ENCODE data around the gene PPARGC1A.

PPARGC1A gene

GRCh38 chr4:23884741-23885140 lies 5.1 kb downstream of the PPARGC1A start:
- H3K27me3 ChIP-seq, result no peaks in the 10 kb centered on the region
- no peak overlapping the region for H3K9ac ChIP-seq
- H3K36me3 ChIP-seq, result no peaks in the 10 kb centered on the region
- H3K27ac ChIP-seq, result no peak overlapping the region
- no peaks in the 10 kb centered on the region for H3K9me3 ChIP-seq (replicated peaks in 1 of 11)
- H3K4me3 ChIP-seq, result no peak overlapping the region
- no peaks in the 10 kb centered on the region for H4K20me1 ChIP-seq
- H3K4me2 ChIP-seq, result no peak overlapping the region
- no peaks in the 10 kb centered on the region; a peak in 1 of 20 replicates for H3K4me1 ChIP-seq
- TF ChIP-seq Cebpa-rat (IDR thresholded peaks at IDR 0.05), result no peak

- TF ChIP-seq Cebpa-rat (IDR thresholded peaks at IDR 0.05), result no peak
- Histone ChIP-seq H3K27me3 (no peaks in the 10 kb centered on the region), H4K20me1 (no peaks in the 10 kb centered on the region), H3K36me3 (no peaks in the 10 kb centered on the region), H3K4me2 (no peak overlapping the region), H3K27ac (no peak overlapping the region), H3K4me1 (no peaks in the 10 kb centered on the region), H3K9me3 (replicated peaks in 1 of 11) (no peaks in the 10 kb centered on the region), H3K4me3 (no peak overlapping the region), H3K9ac (no peak overlapping the region)
These were observed 5.6 kb downstream of the PPARGC1A start for GRCh38 chr4:23884261-23884660.

- no peaks in the 10 kb centered on the region for H4K20me1 ChIP-seq
- no peaks in the 10 kb centered on the region for H3K4me1 ChIP-seq
- H3K4me2 ChIP-seq, result no peak overlapping the region
- H3K36me3 ChIP-seq, result no peaks in the 10 kb centered on the region
- no peak overlapping the region for H3K4me3 ChIP-seq
- no peak overlapping the region for H3K27ac ChIP-seq
- TF ChIP-seq Cebpa-rat (IDR thresholded peaks at IDR 0.05), result no peak
- H3K9ac ChIP-seq, result no peak overlapping the region
- no peaks in the 10 kb centered on the region for H3K9me3 ChIP-seq (replicated peaks in 1 of 11)
- H3K27me3 ChIP-seq, result no peaks in the 10 kb centered on the region
These were observed 6.8 kb downstream of the PPARGC1A start for GRCh38 chr4:23882976-23883531.

- no peaks in the 10 kb centered on the region for H4K20me1 ChIP-seq
- H3K27me3 ChIP-seq, result no peaks in the 10 kb centered on the region
- H3K27ac ChIP-seq, result no peak overlapping the region
- H3K4me3 ChIP-seq, result no peak overlapping the region
- H3K4me1 ChIP-seq, result no peaks in the 10 kb centered on the region
- no peaks in the 10 kb centered on the region for H3K9me3 ChIP-seq (replicated peaks in 1 of 11)
- H3K4me2 ChIP-seq, result no peak overlapping the region
- TF ChIP-seq Cebpa-rat (IDR thresholded peaks at IDR 0.05), result no peak
- no peak overlapping the region for H3K9ac ChIP-seq
- no peaks in the 10 kb centered on the region for H3K36me3 ChIP-seq
These were observed 8.0 kb downstream of the PPARGC1A start for GRCh38 chr4:23881674-23882337.

- no peak overlapping the region for H3K27ac ChIP-seq
- H3K9me3 ChIP-seq (replicated peaks in 1 of 11), result no peaks in the 10 kb centered on the region
- peak overlapping the region in 2 of 11 experiments; percentile 3 to 12; a peak in 1 of 22 replicates for H3K4me2 ChIP-seq
- TF ChIP-seq Cebpa-rat (IDR thresholded peaks at IDR 0.05), result peak in 9 of 11 experiments; percentile 10 to 73 (median 25); a peak in 7 of 22 replicates
- no peaks in the 10 kb centered on the region for H3K36me3 ChIP-seq
- H3K4me1 ChIP-seq, result no peaks in the 10 kb centered on the region; a peak in 1 of 20 replicates
- no peak overlapping the region for H3K4me3 ChIP-seq
- no peak overlapping the region for H3K9ac ChIP-seq
- H3K27me3 ChIP-seq, result no peaks in the 10 kb centered on the region
- H4K20me1 ChIP-seq, result no peaks in the 10 kb centered on the region
These were observed 8.8 kb downstream of the PPARGC1A start for GRCh38 chr4:23881052-23881501.

GRCh38 chr4:23878912-23879732 lies 10.7 kb downstream of the PPARGC1A start:
- Histone ChIP-seq H3K27ac (no peak overlapping the region), H3K27me3 (no peaks in the 10 kb centered on the region), H4K20me1 (no peaks in the 10 kb centered on the region), H3K4me3 (no peak overlapping the region), H3K4me1 (no peaks in the 10 kb centered on the region; a peak in 1 of 20 replicates), H3K4me2 (no peak overlapping the region), H3K9me3 (replicated peaks in 1 of 11) (no peaks in the 10 kb centered on the region), H3K9ac (no peak overlapping the region), H3K36me3 (no peaks in the 10 kb centered on the region)
- TF ChIP-seq Cebpa-rat (IDR thresholded peaks at IDR 0.05), result no peak

GRCh38 chr4:23878246-23878891 lies 11.5 kb downstream of the PPARGC1A start:
- TF ChIP-seq Cebpa-rat (IDR thresholded peaks at IDR 0.05), result no peak
- Histone ChIP-seq H3K4me3 (no peak overlapping the region), H3K27ac (no peak overlapping the region), H3K36me3 (no peaks in the 10 kb centered on the region), H3K27me3 (no peaks in the 10 kb centered on the region), H4K20me1 (no peaks in the 10 kb centered on the region), H3K4me2 (no peak overlapping the region), H3K9me3 (replicated peaks in 1 of 11) (no peaks in the 10 kb centered on the region), H3K4me1 (no peaks in the 10 kb centered on the region; a peak in 1 of 20 replicates), H3K9ac (no peak overlapping the region)

GRCh38 chr4:23877758-23878229 lies 12.1 kb downstream of the PPARGC1A start:
- H3K27ac ChIP-seq, result no peak overlapping the region

More at GRCh38 chr4:23877758-23878229, 12.1 kb downstream of the PPARGC1A start:
- H3K4me3 ChIP-seq, result no peak overlapping the region
- H4K20me1 ChIP-seq, result no peaks in the 10 kb centered on the region
- no peaks in the 10 kb centered on the region; a peak in 1 of 20 replicates for H3K4me1 ChIP-seq
- no peaks in the 10 kb centered on the region for H3K27me3 ChIP-seq
- H3K36me3 ChIP-seq, result no peaks in the 10 kb centered on the region
- no peak overlapping the region for H3K4me2 ChIP-seq
- no peak for TF ChIP-seq Cebpa-rat (IDR thresholded peaks at IDR 0.05)
- no peak overlapping the region for H3K9ac ChIP-seq
- H3K9me3 ChIP-seq (replicated peaks in 1 of 11), result no peaks in the 10 kb centered on the region

All from BLaER1 treated with 17β-estradiol and CSF1 and Interleukin-3, amounts not matched to agents 10 nM and 100 nM (cell line).